HCT116 (cell line): ENCODE data around the gene SLCO2A1. TPM values are rescaled to one million over a fixed set of nuclear protein-coding genes. Genes with fewer than 3 reads are reported as not detected.

ENCODE experiments used
- ATAC-seq: fragments of 200-7000 bp; cut with Tn5 transposase; 2 replicates; pipeline ENCODE4 v1.9.1; 2020; ENCODE audit warnings: mild to moderate bottlenecking, moderate library complexity
- BruUV-seq: library from RNA; stranded (reverse); fragments of 400-500 nt; replicated peaks from 2 replicates; lab custom pipeline; 2021; lab: Mats Ljungman, UMichigan
- CTCF ChIA-PET: fragments of 300-600 bp; sonication (Branson Sonifier 250); formaldehyde crosslinking; loops from one replicate; lab custom pipeline; 2021; ENCODE audit warnings: antibody characterized with exemption; lab: Charles Lee
- POLR2A ChIA-PET: fragments of 300-600, 350-600 bp; sonication (Branson Sonifier 250); formaldehyde crosslinking; loops from one replicate; lab custom pipeline; 2021; ENCODE audit warnings: antibody characterized with exemption; lab: Charles Lee
- RAD21 ChIA-PET, 2 experiments: fragments of 300-600 bp; sonication (Branson Sonifier 250); formaldehyde crosslinking; loops; one replicate each; lab custom pipeline; 2023; ENCODE audit warnings: low total read pairs in 2 of 2; ENCODE audit not compliant: uncharacterized antibody in 2 of 2, unreplicated experiment in 2 of 2, low non-redundant PET in 1 of 2; lab: Charles Lee
- DNase-seq: peaks from one replicate; pipeline ENCODE4 v3.0.0-alpha.2; 2010; ENCODE audit warnings: low read depth, low spot score
- H2AFZ ChIP-seq: fragments of 200-600 bp; shearing (Covaris generic), sonication (generic); 2 replicates; pipeline ENCODE4 v1.6.1; 2017; ENCODE audit warnings: low read depth, mixed run types, mixed read lengths, antibody characterized with exemption, low read length; ENCODE audit not compliant: poor library complexity, severe bottlenecking
- H3K27ac ChIP-seq: 2 replicates; pipeline ENCODE4 v1.5.1; 2012; ENCODE audit warnings: low read depth, low read length
- H3K27me3 ChIP-seq: fragments of 200-600 bp; sonication (generic); 2 replicates; pipeline ENCODE4 v1.6.1; 2016; ENCODE audit warnings: mixed run types, low read length, mixed read lengths; ENCODE audit not compliant: insufficient read depth
- H3K36me3 ChIP-seq, 2 experiments: fragments of 200-500 bp in 1 of 2; fragments of 200-600 bp in 1 of 2; sonication (Bioruptor generic) in 1 of 2; sonication (generic) in 1 of 2; 2 replicates each; pipeline versions ENCODE4 v1.5.1 to v1.6.1; 2014 to 2016; ENCODE audit warnings: low read length in 2 of 2, inconsistent platforms in 1 of 2, mixed read lengths in 1 of 2, mixed run types in 1 of 2; ENCODE audit not compliant: insufficient read depth in 2 of 2, control insufficient read depth in 1 of 2
- H3K4me1 ChIP-seq, 2 experiments: fragments of 200-600 bp in 1 of 2; sonication (generic) in 1 of 2; 2 replicates each; pipeline versions ENCODE4 v1.5.1 to v1.6.1; 2012 to 2017; ENCODE audit warnings: low read length in 2 of 2, inconsistent platforms in 1 of 2, mild to moderate bottlenecking in 1 of 2, mixed read lengths in 1 of 2, mixed run types in 1 of 2, moderate library complexity in 1 of 2; ENCODE audit not compliant: insufficient read depth in 2 of 2, control insufficient read depth in 1 of 2
- H3K4me2 ChIP-seq: fragments of 200-600 bp; sonication (generic); 2 replicates; pipeline ENCODE4 v1.6.1; 2017; ENCODE audit warnings: mixed run types, low read length, mixed read lengths
- H3K4me3 ChIP-seq, 2 experiments: fragments of 200-600 bp in 1 of 2; sonication (generic) in 1 of 2; replicated peaks in 1 of 2; 2 replicates each; pipeline ENCODE4 v1.5.1; 2011 to 2016; ENCODE audit warnings: low read length in 2 of 2, control low read depth in 1 of 2, low read depth in 1 of 2, mild to moderate bottlenecking in 1 of 2, mixed read lengths in 1 of 2, mixed run types in 1 of 2
- H3K79me2 ChIP-seq: fragments of 200-600 bp; sonication (generic); 2 replicates; pipeline ENCODE4 v1.6.1; 2017; ENCODE audit warnings: mild to moderate bottlenecking, mixed run types, low read length, moderate library complexity, mixed read lengths; ENCODE audit not compliant: insufficient read depth
- H3K9ac ChIP-seq: fragments of 200-600 bp; sonication (generic); 2 replicates; pipeline ENCODE4 v1.6.1; 2016; ENCODE audit warnings: low read length, mixed read lengths
- H3K9me2 ChIP-seq: fragments of 200-600 bp; sonication (generic), shearing (Covaris generic); 2 replicates; pipeline ENCODE4 v1.6.1; 2017; ENCODE audit warnings: mixed run types, mild to moderate bottlenecking, moderate library complexity; ENCODE audit not compliant: insufficient read depth
- H3K9me3 ChIP-seq, 2 experiments: fragments of 200-500 bp in 1 of 2; fragments of 200-600 bp in 1 of 2; sonication (Bioruptor generic) in 1 of 2; sonication (generic) in 1 of 2; 2 replicates each; pipeline ENCODE4 v1.6.1; 2014 to 2017; ENCODE audit warnings: low read length in 2 of 2, mixed read lengths in 2 of 2, inconsistent platforms in 1 of 2, low read depth in 1 of 2, mild to moderate bottlenecking in 1 of 2, mixed run types in 1 of 2, moderate library complexity in 1 of 2; ENCODE audit not compliant: control insufficient read depth in 1 of 2, insufficient read depth in 1 of 2
- H4K20me1 ChIP-seq: fragments of 200-600 bp; sonication (generic), shearing (Covaris generic); 2 replicates; pipeline ENCODE4 v1.6.1; 2017; ENCODE audit warnings: mixed run types, mild to moderate bottlenecking, moderate library complexity; ENCODE audit not compliant: insufficient read depth
- CBX3 ChIP-seq: IDR thresholded peaks from 2 replicates; pipeline ENCODE4 v1.6.1; 2012; ENCODE audit warnings: low read depth
- CEBPB ChIP-seq: IDR thresholded peaks from 2 replicates; pipeline ENCODE4 v1.6.1; 2012; ENCODE audit warnings: low read depth
- EGR1 ChIP-seq: IDR thresholded peaks from 2 replicates; pipeline ENCODE4 v1.6.1; 2012; ENCODE audit warnings: low read depth
- ELF1 ChIP-seq: IDR thresholded peaks from 2 replicates; pipeline ENCODE4 v1.6.1; 2012; ENCODE audit warnings: low read depth, borderline replicate concordance
- EZH2phosphoT487 ChIP-seq: fragments of 200-600 bp; IDR thresholded peaks from 2 replicates; pipeline ENCODE4 v1.6.1; 2018; ENCODE audit warnings: antibody characterized with exemption, borderline replicate concordance
- FOSL1 ChIP-seq: IDR thresholded peaks from 2 replicates; pipeline ENCODE4 v1.6.1; 2012; ENCODE audit warnings: low read depth
- POLR2AphosphoS5 ChIP-seq: IDR thresholded peaks from 2 replicates; pipeline ENCODE4 v1.6.1; 2011; ENCODE audit warnings: mild to moderate bottlenecking, low read depth, low read length, moderate library complexity
- RAD21 ChIP-seq: IDR thresholded peaks from 2 replicates; pipeline ENCODE4 v1.6.1; 2012; ENCODE audit warnings: low read depth, mild to moderate bottlenecking
- SP1 ChIP-seq: IDR thresholded peaks from 2 replicates; pipeline ENCODE4 v1.6.1; 2012; ENCODE audit warnings: low read depth
- SRF ChIP-seq: IDR thresholded peaks from 2 replicates; pipeline ENCODE4 v1.6.1; 2012; ENCODE audit warnings: low read depth
- TCF7L2 ChIP-seq: IDR thresholded peaks from 2 replicates; pipeline ENCODE4 v1.7.0; 2011; ENCODE audit warnings: borderline replicate concordance, inconsistent platforms; ENCODE audit not compliant: insufficient read depth, insufficient read length; ENCODE audit errors: extremely low read depth
- YY1 ChIP-seq: IDR thresholded peaks from 2 replicates; pipeline ENCODE4 v1.6.1; 2011; ENCODE audit warnings: low read length, low read depth, moderate library complexity, mild to moderate bottlenecking; ENCODE audit not compliant: insufficient replicate concordance; ENCODE audit errors: extremely low read depth
- ZFX ChIP-seq: fragments of 450-650 bp; IDR thresholded peaks from 2 replicates; pipeline ENCODE4 v1.6.1; 2017
- intact Hi-C: fragments of 100-400 bp; cut with micrococcal nuclease; formaldehyde crosslinking; loops from 2 replicates; pipeline ENCODE4 v1.10.0; 2022
- total RNA-seq: library from RNA; stranded (reverse); gene quantifications from one replicate; pipeline ENCODE4 v1.2.1, GENCODE V29; 2021; ENCODE audit not compliant: unreplicated experiment
- TF ChIP-seq, protein P1 (sequence below): IDR thresholded peaks from 2 replicates; pipeline ENCODE4 v1.6.1; 2011; ENCODE audit warnings: mild to moderate bottlenecking, low read length, moderate library complexity; ENCODE audit not compliant: insufficient replicate concordance; ENCODE audit errors: extremely low read depth
- TF ChIP-seq, protein P2 (sequence below): IDR thresholded peaks from 2 replicates; pipeline ENCODE4 v1.6.1; 2012
- TF ChIP-seq, protein P3 (sequence below): IDR thresholded peaks from 2 replicates; pipeline ENCODE4 v1.6.1; 2012
- TF ChIP-seq, protein P4 (sequence below): IDR thresholded peaks from 2 replicates; pipeline ENCODE4 v1.6.1; 2012; ENCODE audit warnings: low read depth

SLCO2A1 gene
- total RNA-seq, 1 experiment from 2014 or later, result 0.52 TPM

DNA sequence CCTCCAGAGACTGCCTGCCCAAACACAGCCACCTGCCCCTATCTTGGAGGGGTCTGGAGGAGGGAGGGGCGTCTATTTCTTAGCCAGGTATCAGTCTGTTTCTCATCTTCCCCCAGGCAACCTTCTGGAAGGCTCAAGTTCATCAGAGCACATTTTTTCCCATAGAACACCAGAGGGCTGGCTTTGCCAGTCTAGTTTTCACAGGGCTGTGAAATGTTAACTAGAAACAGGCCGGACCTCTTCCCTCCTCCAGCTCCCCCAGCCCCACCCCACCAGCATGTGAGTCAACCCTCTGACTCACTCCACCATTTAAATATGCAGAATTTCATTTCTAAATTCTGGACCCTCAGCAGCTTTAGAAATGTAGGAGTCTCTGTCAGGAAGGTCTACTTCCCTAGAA, 66.9 kb downstream of the SLCO2A1 start:
- H3K4me3 ChIP-seq, result no peak overlapping the region
- no peak overlapping the region for H3K4me2 ChIP-seq
- DNase-seq, result no peak
- no peaks in the 10 kb centered on the region; the same call in 1 of the 2 replicates for H3K27me3 ChIP-seq
- no peak overlapping the region for H3K9ac ChIP-seq
- no TSS peak for BruUV-seq
- CTCF ChIA-PET, result no interaction called here
- H3K4me1 ChIP-seq, result peaks cover 0 to 9% of the 10 kb centered on the region in 2 experiments; a peak in 1 of 4 replicates
- no peak overlapping the region for H2AFZ ChIP-seq
- no peak overlapping the region for H3K27ac ChIP-seq
- H3K9me2 ChIP-seq, result no peaks in the 10 kb centered on the region
- no peaks in the 10 kb centered on the region for H4K20me1 ChIP-seq
- H3K79me2 ChIP-seq, result no peaks in the 10 kb centered on the region
- H3K36me3 ChIP-seq, result no peaks in the 10 kb centered on the region
- ATAC-seq, result no peak
- RAD21 ChIA-PET, result no interaction called here
- H3K9me3 ChIP-seq, result no peaks in the 10 kb centered on the region
- TF ChIP-seq YY1 (no peak), EGR1 (no peak), TCF7L2 (no peak), POLR2AphosphoS5 (no peak), FOSL1 (no peak), CEBPB (no peak), ELF1 (no peak), ZFX (no peak), EZH2phosphoT487 (no peak), SP1 (no peak), CBX3 (no peak), SRF (no peak), RAD21 (no peak)
- TF ChIP-seq, protein P1, sequence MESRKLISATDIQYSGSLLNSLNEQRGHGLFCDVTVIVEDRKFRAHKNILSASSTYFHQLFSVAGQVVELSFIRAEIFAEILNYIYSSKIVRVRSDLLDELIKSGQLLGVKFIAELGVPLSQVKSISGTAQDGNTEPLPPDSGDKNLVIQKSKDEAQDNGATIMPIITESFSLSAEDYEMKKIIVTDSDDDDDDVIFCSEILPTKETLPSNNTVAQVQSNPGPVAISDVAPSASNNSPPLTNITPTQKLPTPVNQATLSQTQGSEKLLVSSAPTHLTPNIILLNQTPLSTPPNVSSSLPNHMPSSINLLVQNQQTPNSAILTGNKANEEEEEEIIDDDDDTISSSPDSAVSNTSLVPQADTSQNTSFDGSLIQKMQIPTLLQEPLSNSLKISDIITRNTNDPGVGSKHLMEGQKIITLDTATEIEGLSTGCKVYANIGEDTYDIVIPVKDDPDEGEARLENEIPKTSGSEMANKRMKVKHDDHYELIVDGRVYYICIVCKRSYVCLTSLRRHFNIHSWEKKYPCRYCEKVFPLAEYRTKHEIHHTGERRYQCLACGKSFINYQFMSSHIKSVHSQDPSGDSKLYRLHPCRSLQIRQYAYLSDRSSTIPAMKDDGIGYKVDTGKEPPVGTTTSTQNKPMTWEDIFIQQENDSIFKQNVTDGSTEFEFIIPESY, result no peak
- TF ChIP-seq, protein P2, sequence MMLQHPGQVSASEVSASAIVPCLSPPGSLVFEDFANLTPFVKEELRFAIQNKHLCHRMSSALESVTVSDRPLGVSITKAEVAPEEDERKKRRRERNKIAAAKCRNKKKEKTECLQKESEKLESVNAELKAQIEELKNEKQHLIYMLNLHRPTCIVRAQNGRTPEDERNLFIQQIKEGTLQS, result no peak
- TF ChIP-seq, protein P3, sequence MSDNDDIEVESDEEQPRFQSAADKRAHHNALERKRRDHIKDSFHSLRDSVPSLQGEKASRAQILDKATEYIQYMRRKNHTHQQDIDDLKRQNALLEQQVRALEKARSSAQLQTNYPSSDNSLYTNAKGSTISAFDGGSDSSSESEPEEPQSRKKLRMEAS, result no peak
- TF ChIP-seq, protein P4, sequence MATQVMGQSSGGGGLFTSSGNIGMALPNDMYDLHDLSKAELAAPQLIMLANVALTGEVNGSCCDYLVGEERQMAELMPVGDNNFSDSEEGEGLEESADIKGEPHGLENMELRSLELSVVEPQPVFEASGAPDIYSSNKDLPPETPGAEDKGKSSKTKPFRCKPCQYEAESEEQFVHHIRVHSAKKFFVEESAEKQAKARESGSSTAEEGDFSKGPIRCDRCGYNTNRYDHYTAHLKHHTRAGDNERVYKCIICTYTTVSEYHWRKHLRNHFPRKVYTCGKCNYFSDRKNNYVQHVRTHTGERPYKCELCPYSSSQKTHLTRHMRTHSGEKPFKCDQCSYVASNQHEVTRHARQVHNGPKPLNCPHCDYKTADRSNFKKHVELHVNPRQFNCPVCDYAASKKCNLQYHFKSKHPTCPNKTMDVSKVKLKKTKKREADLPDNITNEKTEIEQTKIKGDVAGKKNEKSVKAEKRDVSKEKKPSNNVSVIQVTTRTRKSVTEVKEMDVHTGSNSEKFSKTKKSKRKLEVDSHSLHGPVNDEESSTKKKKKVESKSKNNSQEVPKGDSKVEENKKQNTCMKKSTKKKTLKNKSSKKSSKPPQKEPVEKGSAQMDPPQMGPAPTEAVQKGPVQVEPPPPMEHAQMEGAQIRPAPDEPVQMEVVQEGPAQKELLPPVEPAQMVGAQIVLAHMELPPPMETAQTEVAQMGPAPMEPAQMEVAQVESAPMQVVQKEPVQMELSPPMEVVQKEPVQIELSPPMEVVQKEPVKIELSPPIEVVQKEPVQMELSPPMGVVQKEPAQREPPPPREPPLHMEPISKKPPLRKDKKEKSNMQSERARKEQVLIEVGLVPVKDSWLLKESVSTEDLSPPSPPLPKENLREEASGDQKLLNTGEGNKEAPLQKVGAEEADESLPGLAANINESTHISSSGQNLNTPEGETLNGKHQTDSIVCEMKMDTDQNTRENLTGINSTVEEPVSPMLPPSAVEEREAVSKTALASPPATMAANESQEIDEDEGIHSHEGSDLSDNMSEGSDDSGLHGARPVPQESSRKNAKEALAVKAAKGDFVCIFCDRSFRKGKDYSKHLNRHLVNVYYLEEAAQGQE, result no peak
- intact Hi-C loops, result no loop called here
- POLR2A ChIA-PET, result no interaction called here
